ENCODE measurements around the gene ZIC2.

- no peak for TF ChIP-seq CTCF (conservative IDR thresholded peaks at IDR 0.05 in 1 of 2, IDR thresholded peaks at IDR 0.05 in 1 of 2; ENCODE audit: low read depth in 1 of 2, low read length in 2 of 2)
- no peak for TF ChIP-seq EZH2 (IDR thresholded peaks at IDR 0.05; ENCODE audit: low read length, missing control alignments)
These were observed 21.9 kb upstream of the ZIC2 start for GRCh38 chr13:99959540-99960230.

Data from fibroblast of lung (primary cell).